Ureter (tissue), 1 donor: ENCODE results near the gene COASY. TPM values are rescaled to one million over a fixed set of nuclear protein-coding genes. Genes with fewer than 3 reads are reported as not detected.
A peak's percentile ranks its signal among the peaks of the same experiment; 100 is the strongest.
"Not testable (repeated sequence)": the region's sequence is repeated elsewhere in the genome, so short reads cannot be mapped to it uniquely, and the experiment has no call there.

Experiments used
- DNase-seq: peaks from one replicate; pipeline ENCODE4 v3.0.0-alpha.2; 2020; ENCODE audit warnings: low spot score
- total RNA-seq: library from RNA; stranded (reverse); gene quantifications from one replicate; pipeline ENCODE4 v1.2.4, GENCODE V29; 2023
- donor health status: DM: yes; HTN: yes; CAD: no.

Gene COASY
- total RNA-seq, 1 donor from 2014 or later = 77.0 TPM

GRCh38 chr17:42574463-42574862 is 12.5 kb downstream of the COASY start:
- DNase-seq = no peak

DNA sequence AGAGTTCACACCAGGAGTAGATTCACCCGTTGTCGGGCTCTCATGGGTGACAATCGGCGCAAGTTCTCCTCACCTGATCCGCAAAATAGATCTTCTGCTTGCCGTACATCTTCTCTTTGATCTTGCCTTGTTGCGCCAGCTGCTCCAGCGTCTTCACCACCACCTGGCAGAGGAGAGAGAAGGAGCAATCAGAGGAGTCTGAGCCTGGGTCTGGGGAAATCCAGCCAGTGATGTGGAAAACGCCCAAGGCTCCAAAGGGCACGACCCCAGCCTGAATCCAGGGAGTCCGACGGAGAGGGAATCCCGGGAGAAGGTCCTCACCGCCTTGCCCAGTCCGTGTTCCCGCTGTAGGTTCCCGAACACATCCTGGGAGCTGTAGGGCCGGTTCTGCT is 15.2 kb downstream of the COASY start:
- DNase-seq = no peak

DNA sequence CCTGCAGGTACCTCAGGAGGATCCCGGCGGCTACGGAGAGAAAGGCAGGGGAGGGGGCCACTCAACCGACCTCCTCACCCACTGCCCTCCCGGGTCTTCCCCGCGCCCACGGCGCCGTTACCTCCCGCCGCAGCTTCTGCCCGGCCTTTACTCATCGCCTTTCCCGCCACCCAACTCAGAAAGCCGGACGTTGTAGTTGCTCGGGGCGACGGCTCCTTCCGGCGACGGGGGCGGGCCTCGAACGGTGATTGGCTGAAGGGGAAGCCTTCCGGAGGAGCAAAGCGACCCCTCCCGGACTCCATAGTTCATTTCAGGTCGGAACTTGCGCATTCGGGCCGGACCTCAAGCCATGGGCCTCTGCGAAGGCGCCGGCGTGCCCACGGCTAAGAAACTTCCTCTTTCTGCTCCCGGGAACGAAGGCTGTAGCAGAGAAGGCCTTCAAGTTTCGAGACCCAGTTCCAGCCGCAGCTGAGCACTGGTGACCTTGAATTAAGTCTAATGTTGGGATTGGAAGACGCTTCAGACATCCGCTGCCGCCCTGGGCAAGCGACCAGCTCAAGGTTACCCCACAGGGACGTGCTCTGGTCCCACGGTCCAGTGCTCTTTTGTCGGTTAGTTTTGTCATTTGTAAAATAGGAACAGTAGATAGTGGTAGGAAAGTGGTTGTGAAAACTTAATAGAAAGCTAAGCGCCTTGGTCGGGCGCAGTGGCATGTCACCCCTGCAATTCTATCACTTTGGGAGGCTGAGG is 15.8 kb downstream of the COASY start, which contains the start of gene PSMC3IP:
Gene PSMC3IP, minus strand, starts transcription at position 198 of the 750 bp plus-strand sequence. Its CDS starts 43 bp downstream, at position 155.
- DNase-seq = peak; percentile 97

DNA sequence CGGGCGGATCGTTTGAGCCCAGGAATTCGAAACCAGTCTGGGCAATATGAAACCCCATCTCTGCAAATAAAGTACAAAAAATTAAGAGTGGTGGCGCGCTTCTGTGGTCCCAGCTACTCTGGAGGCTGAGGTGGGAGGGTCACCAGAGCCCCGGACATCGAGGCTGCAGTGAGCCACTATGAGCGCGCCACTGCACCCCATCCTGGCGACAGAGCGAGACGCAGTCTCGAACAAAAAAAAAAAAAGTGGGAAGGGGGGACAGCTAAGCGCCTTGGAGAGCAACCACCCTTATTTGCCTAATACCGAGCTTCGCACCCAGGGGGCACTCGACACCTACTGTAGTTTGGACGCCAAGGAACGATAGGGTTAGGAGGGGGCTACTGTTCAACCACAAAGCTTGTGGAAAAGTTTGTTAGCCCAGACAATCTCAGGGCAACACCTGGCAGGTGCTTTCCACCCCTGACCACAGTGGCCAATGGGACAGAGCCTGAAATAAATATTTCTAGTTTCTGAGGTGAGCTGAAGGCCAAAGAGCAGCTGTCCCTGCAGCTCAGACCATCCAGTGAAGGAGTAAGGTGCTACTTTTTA is 16.4 kb downstream of the COASY start:
- peak; percentile 83 for DNase-seq

DNA sequence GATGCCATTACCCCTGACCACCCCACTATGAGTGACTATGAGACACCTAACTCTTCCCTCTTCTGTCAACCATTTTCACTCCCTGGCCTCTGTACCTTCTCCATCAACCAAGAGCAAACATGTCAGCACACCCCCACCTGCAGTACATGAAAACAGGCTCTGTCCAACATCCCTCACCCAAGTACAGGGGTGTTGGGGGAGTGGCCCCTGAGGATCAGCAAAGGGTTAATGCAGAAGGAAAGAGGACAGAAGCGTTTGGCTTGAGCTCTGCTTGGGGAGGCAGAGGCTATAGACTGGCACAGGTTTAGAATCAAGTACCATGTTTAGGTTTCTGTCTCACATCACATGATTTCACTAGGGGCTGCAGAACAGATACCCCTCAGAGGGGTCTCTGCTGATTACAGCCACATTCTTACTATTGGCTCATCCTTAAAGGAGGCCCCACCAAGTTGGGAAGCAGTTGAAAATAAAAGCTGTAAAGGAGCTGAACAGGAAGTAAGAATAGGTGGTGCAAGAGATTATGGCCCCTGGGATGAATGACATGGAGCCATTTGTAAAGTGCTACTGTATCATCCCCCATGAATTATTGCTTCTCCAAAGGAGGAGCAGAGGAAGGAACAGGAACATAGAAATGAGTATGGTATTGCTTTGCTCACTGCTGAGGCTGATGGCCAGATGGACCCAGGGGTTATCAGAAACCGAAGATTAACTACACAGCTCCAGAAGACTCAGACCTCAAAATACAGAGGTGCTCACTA is 18.0 kb downstream of the COASY start:
- no peak for DNase-seq

DNA sequence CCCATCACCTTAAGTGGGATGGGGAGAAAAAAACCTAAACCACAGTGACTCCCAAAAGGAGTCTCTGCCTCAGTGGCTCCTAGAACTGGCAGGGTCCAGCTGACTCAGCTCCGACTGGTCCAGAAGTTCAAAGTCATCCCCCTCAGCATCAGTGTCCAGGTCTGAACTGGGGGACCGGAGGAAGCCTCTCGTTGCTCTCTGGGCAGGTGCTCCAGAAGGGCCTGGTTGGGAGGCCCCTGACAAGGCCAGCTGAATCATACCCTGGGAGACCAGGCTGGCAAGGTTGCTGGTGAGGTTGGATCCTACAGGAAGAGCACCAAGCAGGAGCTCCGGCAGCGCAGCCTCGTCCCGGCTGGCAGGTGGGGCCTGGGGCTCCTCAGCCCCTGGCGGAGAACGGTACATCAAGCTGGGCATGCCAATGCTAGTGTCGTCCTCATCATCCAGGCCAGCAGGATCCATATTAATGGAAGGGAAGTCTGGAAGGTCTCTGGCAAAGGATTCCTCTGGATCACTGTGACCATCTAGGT is 19.9 kb downstream of the COASY start:
- no peak for DNase-seq

- no peak for DNase-seq
Observed at GRCh38 chr17:42584880-42585279, 22.9 kb downstream of the COASY start.

GRCh38 chr17:42585353-42585752 is 23.4 kb downstream of the COASY start:
- DNase-seq = no peak

DNA sequence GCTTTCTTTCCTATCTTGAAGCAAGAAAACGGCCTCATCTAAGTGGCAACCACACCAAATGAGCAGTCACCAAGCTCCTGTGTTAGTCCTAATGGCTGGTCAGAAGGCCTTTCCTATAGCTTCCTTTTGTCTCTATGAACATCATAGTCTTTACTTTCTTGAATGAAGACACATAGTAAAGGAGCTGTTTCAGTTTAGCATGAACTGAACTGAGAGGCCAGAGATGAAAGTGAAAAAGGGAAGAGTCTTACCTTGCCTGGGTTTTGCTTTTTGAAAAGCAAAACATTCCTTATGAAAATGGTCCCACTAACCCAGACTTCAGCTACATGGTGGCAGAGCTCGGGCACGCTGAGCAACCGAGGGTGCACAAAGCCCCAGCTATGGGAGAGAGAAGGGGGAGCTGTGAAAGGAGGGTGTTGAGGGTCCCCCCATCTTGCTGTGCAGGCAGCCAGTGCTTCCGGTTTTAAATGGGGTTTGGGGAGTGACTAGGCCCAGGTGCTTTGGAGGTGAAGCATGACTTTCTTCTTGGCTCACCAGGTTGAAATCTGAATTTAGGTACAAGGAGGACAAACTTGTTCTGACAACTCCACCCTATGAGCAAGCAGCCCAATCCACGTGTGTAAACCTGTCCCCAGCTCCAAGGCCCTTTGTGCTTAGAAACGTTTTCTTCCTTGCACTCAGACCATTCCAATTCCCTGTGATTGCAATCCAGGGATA is 24.7 kb downstream of the COASY start:
- peak; percentile 63 for DNase-seq

DNA sequence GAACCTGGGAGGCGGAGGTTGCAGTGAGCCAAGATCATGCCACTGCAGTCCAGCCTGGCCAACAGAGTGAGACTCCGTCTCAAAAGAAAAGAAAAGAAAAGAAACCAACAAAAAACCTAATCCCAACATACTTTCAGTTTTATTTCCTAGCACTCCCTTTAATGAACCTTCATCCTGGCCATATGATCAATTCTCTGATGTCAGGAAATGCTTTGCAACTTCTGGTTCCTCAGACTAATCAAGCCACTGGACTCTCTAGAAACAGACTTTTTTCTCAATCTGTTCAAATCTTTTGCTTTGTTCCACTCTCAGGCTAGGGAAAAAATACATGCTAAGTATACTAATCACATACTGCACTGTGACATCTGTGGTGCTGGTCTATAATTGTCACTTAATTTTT is 28.9 kb downstream of the COASY start:
- DNase-seq = no peak

- DNase-seq = no peak
Observed at GRCh38 chr17:42591411-42591810, 29.5 kb downstream of the COASY start.

DNA sequence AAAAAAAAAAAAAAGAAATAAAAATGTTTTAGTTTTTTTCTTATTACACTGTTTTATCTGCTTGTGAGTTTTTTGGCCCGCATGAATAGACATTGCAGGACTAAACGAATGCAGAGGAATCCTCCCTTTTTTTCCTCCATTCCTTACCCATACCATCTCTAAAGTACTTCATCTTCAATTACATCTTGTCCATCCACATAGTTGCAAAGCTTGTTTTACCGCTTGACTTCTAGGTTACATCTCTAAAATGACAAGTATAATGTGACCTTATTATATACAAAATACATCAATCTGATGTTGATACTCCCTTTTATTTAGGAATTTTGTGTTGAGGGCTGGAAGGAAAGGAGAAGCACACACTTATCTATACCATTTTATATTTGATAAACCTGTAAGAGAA is 34.4 kb downstream of the COASY start:
- no peak for DNase-seq

DNA sequence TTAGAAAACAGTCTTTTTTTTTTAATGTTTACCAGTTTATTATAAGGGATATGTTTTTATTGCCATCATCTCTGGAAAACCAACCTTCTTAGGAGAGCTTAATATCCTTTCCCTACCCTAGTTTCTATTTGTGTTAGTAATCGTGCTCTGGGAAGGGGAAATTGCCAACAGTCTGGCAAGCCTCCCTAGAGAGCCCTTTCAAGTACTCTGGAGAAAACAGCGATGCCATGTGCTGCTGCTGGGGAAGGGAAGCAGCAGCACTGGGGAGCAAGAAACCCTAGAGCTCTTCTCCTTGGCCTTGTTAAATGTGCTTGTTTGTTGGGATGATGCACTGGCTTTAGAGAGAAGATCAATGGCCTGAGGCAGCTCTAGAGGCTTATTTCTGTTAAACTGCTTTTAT is 37.0 kb downstream of the COASY start:
- no peak for DNase-seq

GRCh38 chr17:42603318-42603717 is 41.4 kb downstream of the COASY start:
- no peak for DNase-seq

GRCh38 chr17:42607769-42608168 is 45.8 kb downstream of the COASY start:
- no peak for DNase-seq

DNA sequence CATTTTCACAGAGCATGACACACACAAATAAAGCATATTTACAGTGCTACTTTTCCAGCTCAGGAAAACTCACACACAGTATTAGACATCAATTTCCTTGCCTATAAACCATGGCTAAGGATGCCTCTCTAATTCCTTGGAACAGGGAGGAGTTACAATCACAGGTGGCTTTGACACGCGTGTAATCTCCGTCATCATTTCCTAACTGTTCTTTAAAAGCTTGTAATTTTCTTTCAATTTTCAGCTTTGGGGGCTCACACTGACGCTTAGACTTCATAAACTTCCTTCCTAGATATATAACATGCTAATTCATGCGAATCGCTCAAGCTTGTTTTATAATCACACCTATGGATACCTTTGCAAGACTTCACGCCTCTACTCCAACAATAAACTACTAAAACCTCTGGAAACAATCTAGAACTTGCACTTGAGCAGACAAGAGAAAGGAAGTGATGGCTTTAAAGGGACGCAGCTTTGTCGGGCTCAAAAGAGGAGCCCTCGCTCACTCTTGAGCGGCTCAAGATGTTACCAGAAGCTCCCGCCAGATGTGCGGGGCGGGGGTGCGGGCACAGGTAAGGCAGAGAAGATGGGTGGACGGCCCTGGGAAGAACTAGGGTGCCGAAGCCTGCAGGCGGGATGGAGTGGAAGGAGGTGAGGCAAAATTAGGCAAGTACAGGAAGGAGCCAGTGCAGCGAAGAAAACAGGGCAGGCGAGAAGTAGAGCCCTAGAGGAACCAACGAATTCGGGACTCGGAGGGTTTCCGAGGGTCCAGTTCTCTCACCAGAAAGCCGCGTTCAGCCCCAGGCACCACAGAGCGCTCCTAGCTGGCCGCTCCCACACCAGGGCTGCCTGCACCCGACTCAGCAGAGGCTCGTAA is 46.6 kb downstream of the COASY start:
- no peak for DNase-seq

DNA sequence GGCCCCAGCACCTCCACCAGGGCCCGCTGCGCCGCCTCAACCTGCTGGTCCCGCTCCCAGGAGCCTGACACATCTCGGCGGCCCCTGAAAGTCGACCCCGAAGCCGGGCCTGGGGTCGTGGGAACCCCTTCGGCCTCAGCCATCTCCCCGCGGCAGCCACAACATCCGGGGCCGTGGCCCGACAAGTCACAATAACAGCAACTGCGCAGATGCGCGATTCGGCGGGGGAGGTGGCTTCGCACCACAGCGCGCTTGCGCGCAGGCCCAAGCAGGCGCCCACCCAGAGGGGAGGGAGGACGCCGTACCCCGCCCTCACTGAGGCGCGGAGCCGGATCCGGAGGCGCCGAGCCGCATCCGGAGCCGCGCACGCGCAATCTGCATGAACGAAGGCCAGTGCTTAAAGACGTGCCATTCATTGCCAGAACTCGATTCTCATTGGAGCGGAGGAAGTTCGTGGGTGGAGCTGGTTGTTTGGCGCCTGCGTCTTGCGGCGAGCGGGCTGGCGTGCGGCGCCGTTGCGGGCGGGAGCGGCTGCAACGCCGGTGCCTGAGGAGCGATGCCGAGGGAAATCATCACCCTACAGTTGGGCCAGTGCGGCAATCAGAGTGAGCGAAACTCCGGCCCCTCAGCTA is 47.4 kb downstream of the COASY start, which contains the start of the genes RETREG3 and TUBG1:
Gene RETREG3, minus strand, starts transcription at position 193 of the 632 bp plus-strand sequence. Its CDS starts 50 bp downstream, at position 143.
Gene TUBG1, plus strand, starts transcription at position 502 of the 632 bp plus-strand sequence. Its CDS starts 55 bp downstream, at position 557.
- DNase-seq = peak; percentile 98

- DNase-seq = not testable (repeated sequence)
Observed at GRCh38 chr17:42609814-42610801, 48.2 kb downstream of the COASY start.

- DNase-seq = no peak
Observed at GRCh38 chr17:42612013-42612412, 50.1 kb downstream of the COASY start.
